ENCODE data around the gene TMEM178A. TPM values are rescaled to one million over a fixed set of nuclear protein-coding genes. Genes with fewer than 3 reads are reported as not detected.

The TMEM178A gene
- total RNA-seq, 1 experiment from 2014 or later = 7.5 TPM

GRCh38 chr2:39679805-39680204, 14.1 kb downstream of the TMEM178A start:
- H3K56ac ChIP-seq (ENCODE audit: insufficient read length, low read depth, low read length) = no peak overlapping the region
- H4K91ac ChIP-seq (ENCODE audit: insufficient read length, low read depth, low read length) = no peak overlapping the region
- no peak overlapping the region for H3K23ac ChIP-seq (ENCODE audit: insufficient read length, low read depth, low read length)
- Mint-ChIP-seq H3K9me3 (peaks cover 17 to 19% of the 10 kb centered on the region in 2 experiments), H3K27ac (no peak overlapping the region), H3K36me3 (ENCODE audit: insufficient read depth in 1 of 3, low read depth in 3 of 3) (peaks cover 13 to 24% (median 21%) of the 10 kb centered on the region in 3 experiments), H3K4me3 (no peak overlapping the region), H3K4me1 (peaks cover 10 to 11% of the 10 kb centered on the region in 2 experiments), H3K27me3 (ENCODE audit: low read depth) (no peaks in the 10 kb centered on the region)
- no peak overlapping the region for H2BK5ac ChIP-seq (ENCODE audit: insufficient read length, low read length)
- H3T11ph ChIP-seq (ENCODE audit: low read length) = no peak overlapping the region
- no peak overlapping the region for H3K18ac ChIP-seq (ENCODE audit: insufficient read length, low read depth, low read length)
- no peak for TF ChIP-seq CTCF (conservative IDR thresholded peaks at IDR 0.05)
- 0 out of 2 replicates have a peak, but pooled peaks cover 5% of the 10 kb centered on the region for H3K4me1 ChIP-seq (ENCODE audit: insufficient read depth, low read length)
- H2BK12ac ChIP-seq (ENCODE audit: insufficient read length, low read depth, low read length) = no peak overlapping the region
- no peak overlapping the region for H4K8ac ChIP-seq (replicated peaks; ENCODE audit: insufficient read length, low read depth, low read length)
- no peak overlapping the region for H3K27ac ChIP-seq (ENCODE audit: insufficient read length, low read depth, low read length)
- no peak overlapping the region for H2BK15ac ChIP-seq (ENCODE audit: low read depth, low read length)
- no peaks in the 10 kb centered on the region for H3K79me1 ChIP-seq (ENCODE audit: insufficient read depth, low read depth, low read length, poor library complexity, severe bottlenecking)
- no peak overlapping the region for H2AFZ ChIP-seq (ENCODE audit: low read length)
- no peaks in the 10 kb centered on the region for H3K79me2 ChIP-seq (ENCODE audit: insufficient read depth, low read length)
- no peaks in the 10 kb centered on the region for H3K27me3 ChIP-seq (ENCODE audit: insufficient read depth, low read length)
- H3K9ac ChIP-seq (ENCODE audit: extremely low read depth, insufficient read length, low read length) = no peak overlapping the region
- WGBS (ENCODE audit: extremely low coverage, insufficient read length, low lambda C conversion rate) = no CpG with 5 or more reads among the region's 3 CpGs
- H3K14ac ChIP-seq (ENCODE audit: insufficient read depth, low read length) = no peak overlapping the region
- no peaks in the 10 kb centered on the region for H3K23me2 ChIP-seq (ENCODE audit: insufficient read length, low read depth, low read length, poor library complexity, severe bottlenecking)
- no peak overlapping the region for H2BK120ac ChIP-seq (ENCODE audit: low read depth, low read length, poor library complexity, severe bottlenecking)
- H2BK20ac ChIP-seq (ENCODE audit: low read depth, low read length, poor library complexity, severe bottlenecking) = no peak overlapping the region
- H3K4ac ChIP-seq (ENCODE audit: low read depth, low read length) = no peak overlapping the region
- H4K20me1 ChIP-seq (ENCODE audit: control insufficient read depth, insufficient read depth, insufficient read length) = no peaks in the 10 kb centered on the region
- no peak overlapping the region for H2AK5ac ChIP-seq (ENCODE audit: insufficient read length, low read length)
- no peak for DNase-seq
- H3K9me3 ChIP-seq (ENCODE audit: control insufficient read depth, low read depth, low read length) = no peaks in the 10 kb centered on the region
- H4K5ac ChIP-seq (ENCODE audit: insufficient read length, low read depth, low read length) = no peak overlapping the region
- no peak overlapping the region for H3K4me2 ChIP-seq (ENCODE audit: insufficient read depth, insufficient read length, low read length)

All from H9 (cell line).